CD8-positive, alpha-beta memory T cell (primary cell): ENCODE data around the gene KIF19. TPM values are rescaled to one million over a fixed set of nuclear protein-coding genes. Genes with fewer than 3 reads are reported as not detected.

ENCODE experiments used
- polyA plus RNA-seq: library from polyadenylated mRNA; unstranded; fragments of 300-500 nt; fragmentation: Illumina TruSeq; gene quantifications from one replicate; pipeline ENCODE4 v1.2.3, GENCODE V29; 2021
- total RNA-seq, 2 experiments: library from RNA; stranded (reverse); gene quantifications; one replicate each; pipeline ENCODE4 v1.2.3, GENCODE V29; 2021

Gene KIF19
- total and polyA plus RNA-seq, 3 experiments from 2014 or later = 0.20 to 3.4 (median 0.24) TPM

Other genes starting within 250 kb of the KIF19 start
- 1,000 to 10,000 TPM; 1,457 to 1,489 TPM for gene RPL38, start 122.5 kb upstream of the KIF19 start, total RNA-seq
- 1,839 TPM for gene RPL38, start 122.5 kb upstream of the KIF19 start, polyA plus RNA-seq
- 10 to 100 TPM; 17.1 to 17.4 TPM for gene TTYH2, start 112.7 kb upstream of the KIF19 start, total RNA-seq
- 6.0 TPM for gene TTYH2, start 112.7 kb upstream of the KIF19 start, polyA plus RNA-seq
- under 1 TPM; 0.35 to 0.37 TPM for gene DNAI2, start 52.0 kb upstream of the KIF19 start, total RNA-seq
- gene DNAI2, start 52.0 kb upstream of the KIF19 start, polyA plus RNA-seq = 0.60 TPM
- not detected for gene BTBD17, start 35.6 kb downstream of the KIF19 start, total RNA-seq
- gene BTBD17, start 35.6 kb downstream of the KIF19 start, polyA plus RNA-seq = not detected
- gene GPR142, start 41.3 kb downstream of the KIF19 start, total RNA-seq = not detected
- not detected for gene GPR142, start 41.3 kb downstream of the KIF19 start, polyA plus RNA-seq
- gene GPRC5C, start 105.9 kb downstream of the KIF19 start, total RNA-seq = under 1 TPM in 1 of 2 experiments, not detected in 1; 0.27 TPM
- not detected for gene GPRC5C, start 105.9 kb downstream of the KIF19 start, polyA plus RNA-seq
- 1 to 10 TPM; 3.1 to 3.8 TPM for gene CD300A, start 140.4 kb downstream of the KIF19 start, total RNA-seq
- 121 TPM for gene CD300A, start 140.4 kb downstream of the KIF19 start, polyA plus RNA-seq
- under 1 TPM in 1 of 2 experiments, not detected in 1; 0.11 TPM for gene CD300LB, start 205.2 kb downstream of the KIF19 start, total RNA-seq
- gene CD300LB, start 205.2 kb downstream of the KIF19 start, polyA plus RNA-seq = not detected
- under 1 TPM in 1 of 2 experiments, not detected in 1; 0.20 TPM for gene CD300C, start 219.9 kb downstream of the KIF19 start, total RNA-seq
- gene CD300C, start 219.9 kb downstream of the KIF19 start, polyA plus RNA-seq = not detected
- not detected for gene CD300H, start 241.3 kb downstream of the KIF19 start, total RNA-seq
- gene CD300H, start 241.3 kb downstream of the KIF19 start, polyA plus RNA-seq = not detected